ENCODE measurements around the gene OGA. TPM values are rescaled to one million over a fixed set of nuclear protein-coding genes. Genes with fewer than 3 reads are reported as not detected.
A peak's percentile ranks its signal among the peaks of the same experiment; 100 is the strongest.

Gene OGA
- polyA plus RNA-seq, 3 donors, result 6.9 to 104 (median 15.3) TPM

- H3K27me3 ChIP-seq (ENCODE audit: control insufficient read depth in 2 of 2, insufficient read depth in 2 of 2, low read length in 2 of 2), result no peaks in the 10 kb centered on the region
- no peak overlapping the region for H2AFZ ChIP-seq (ENCODE audit: insufficient read depth, low read depth, low read length, poor library complexity, severe bottlenecking)
- no peaks in the 10 kb centered on the region for H3K4me1 ChIP-seq (ENCODE audit: control insufficient read depth in 1 of 2, insufficient read depth in 2 of 2, low read length in 2 of 2)
- no CpG with 5 or more reads among the region's 4 CpGs for WGBS (ENCODE audit: insufficient coverage)
- H3K4me2 ChIP-seq (replicated peaks; ENCODE audit: extremely low read depth, low read length, poor library complexity, severe bottlenecking), result no peak overlapping the region
- Mint-ChIP-seq H3K4me3 (no peak overlapping the region), H3K9me3 (no peaks in the 10 kb centered on the region), H3K36me3 (peaks cover 81 to 95% of the 10 kb centered on the region in 2 donors), H3K27ac (peak overlapping the region in 1 of 7 donors; percentile 7), H3K27me3 (ENCODE audit: low read depth in 3 of 3) (no peaks in the 10 kb centered on the region), H3K4me1 (no peaks in the 10 kb centered on the region)
- H4K20me1 ChIP-seq (ENCODE audit: insufficient read depth, low read length), result peaks cover 100% of the 10 kb centered on the region
- no peak for DNase-seq
- H3K36me3 ChIP-seq (replicated peaks in 1 of 2; ENCODE audit: control insufficient read depth in 1 of 2, insufficient read depth in 2 of 2, low read length in 2 of 2), result peaks cover 92 to 97% of the 10 kb centered on the region in 2 donors
- no peak overlapping the region for H3K4me3 ChIP-seq (replicated peaks in 1 of 3; ENCODE audit: low read depth in 2 of 3, low read length in 3 of 3)
- intact Hi-C loops (cut with micrococcal nuclease), result no loop called here
- H3K27ac ChIP-seq (ENCODE audit: low read depth in 1 of 2, low read length in 2 of 2), result no peak overlapping the region
- H3K9me3 ChIP-seq (replicated peaks in 1 of 2; ENCODE audit: control insufficient read depth in 1 of 2, insufficient read depth in 1 of 2, low read length in 2 of 2), result no peaks in the 10 kb centered on the region
- H3K9ac ChIP-seq (ENCODE audit: insufficient read depth, low read length, poor library complexity, severe bottlenecking), result no peak overlapping the region
- no peak for TF ChIP-seq CTCF (IDR thresholded peaks at IDR 0.05)
- H3K79me2 ChIP-seq (ENCODE audit: insufficient read depth, low read length), result peaks cover 56% of the 10 kb centered on the region
Measured at GRCh38 chr10:101797403-101798059, 20.7 kb downstream of the OGA start.

DNA sequence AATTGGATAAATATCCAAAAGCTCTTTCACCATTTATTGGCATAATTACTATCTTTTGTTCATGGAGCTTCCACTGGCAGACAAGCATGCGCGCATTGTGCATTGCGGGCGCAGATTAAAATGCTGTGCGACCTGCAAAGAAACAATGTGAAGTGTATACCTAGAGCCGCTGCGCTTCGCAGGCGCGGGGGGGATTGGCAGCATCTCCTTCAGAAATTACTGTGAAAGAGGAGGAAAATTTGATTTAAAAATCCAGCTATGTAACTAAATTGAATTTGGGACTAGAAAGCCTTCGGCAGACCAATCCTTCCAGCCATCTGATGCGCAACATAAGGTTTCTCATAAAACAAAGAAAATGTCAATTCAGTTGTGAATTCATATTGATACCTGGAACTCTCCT lies 24.7 kb downstream of the OGA start:
- H3K27me3 Mint-ChIP-seq (ENCODE audit: low read depth in 3 of 3), result no peaks in the 10 kb centered on the region
- H3K36me3 Mint-ChIP-seq, result peaks cover 77 to 92% of the 10 kb centered on the region in 2 donors
- Histone ChIP-seq H3K4me3 (replicated peaks in 1 of 3; ENCODE audit: low read depth in 2 of 3, low read length in 3 of 3) (no peak overlapping the region), H3K4me1 (ENCODE audit: control insufficient read depth in 1 of 2, insufficient read depth in 2 of 2, low read length in 2 of 2) (no peaks in the 10 kb centered on the region), H3K36me3 (replicated peaks in 1 of 2; ENCODE audit: control insufficient read depth in 1 of 2, insufficient read depth in 2 of 2, low read length in 2 of 2) (peaks cover 86 to 95% of the 10 kb centered on the region in 2 donors), H2AFZ (ENCODE audit: insufficient read depth, low read depth, low read length, poor library complexity, severe bottlenecking) (no peak overlapping the region), H3K4me2 (replicated peaks; ENCODE audit: extremely low read depth, low read length, poor library complexity, severe bottlenecking) (no peak overlapping the region), H3K9ac (ENCODE audit: insufficient read depth, low read length, poor library complexity, severe bottlenecking) (no peak overlapping the region), H3K79me2 (ENCODE audit: insufficient read depth, low read length) (peaks cover 19% of the 10 kb centered on the region), H3K27me3 (ENCODE audit: control insufficient read depth in 2 of 2, insufficient read depth in 2 of 2, low read length in 2 of 2) (no peaks in the 10 kb centered on the region), H3K9me3 (replicated peaks in 1 of 2; ENCODE audit: control insufficient read depth in 1 of 2, insufficient read depth in 1 of 2, low read length in 2 of 2) (no peaks in the 10 kb centered on the region), H4K20me1 (ENCODE audit: insufficient read depth, low read length) (peaks cover 86% of the 10 kb centered on the region), H3K27ac (ENCODE audit: low read depth in 1 of 2, low read length in 2 of 2) (no peak overlapping the region)
- H3K9me3 Mint-ChIP-seq, result no peaks in the 10 kb centered on the region
- WGBS (ENCODE audit: insufficient coverage), result no CpG with 5 or more reads among the region's 12 CpGs
- no peaks in the 10 kb centered on the region for H3K4me1 Mint-ChIP-seq
- no peak for DNase-seq
- intact Hi-C loops (cut with micrococcal nuclease), result no loop called here
- no peak overlapping the region for H3K27ac Mint-ChIP-seq
- TF ChIP-seq CTCF (IDR thresholded peaks at IDR 0.05), result no peak
- H3K4me3 Mint-ChIP-seq, result no peak overlapping the region

Measured in CD14-positive monocyte (primary cell).